Left kidney (tissue), 8 donors: ENCODE measurements around the gene GNE. TPM values are rescaled to one million over a fixed set of nuclear protein-coding genes. Genes with fewer than 3 reads are reported as not detected.
A peak's percentile ranks its signal among the peaks of the same experiment; 100 is the strongest.
"Not testable (repeated sequence)": the region's sequence is repeated elsewhere in the genome, so short reads cannot be mapped to it uniquely, and the experiment has no call there.

Experiments used
- DNase-seq: peaks from one replicate; pipeline ENCODE4 v3.0.0-alpha.2; 2013
- long read RNA-seq, 8 donors: transcript quantifications; one replicate each; lab custom pipeline, GENCODE V29; 2026
- polyA plus RNA-seq: library from polyadenylated mRNA; unstranded; fragments of 120-200 nt; gene quantifications from one replicate; pipeline ENCODE4 v1.2.1, GENCODE V29; 2013; ENCODE audit not compliant: insufficient read length

GNE gene
- 21.5 TPM for polyA plus RNA-seq
- long read RNA-seq, donor 1 = 0 reads
- long read RNA-seq, donor 2 = 0 reads
- long read RNA-seq, donor 3, full-length matches to known transcripts = 1 of 1 reads
- long read RNA-seq, donor 3, partial matches to known transcripts = 0 of 1 reads
- long read RNA-seq, donor 3, other reads (novel, unspliced or antisense) = 0 of 1 reads
- long read RNA-seq, donor 4, full-length matches to known transcripts = 1 of 1 reads
- long read RNA-seq, donor 4, partial matches to known transcripts = 0 of 1 reads
- long read RNA-seq, donor 4, other reads (novel, unspliced or antisense) = 0 of 1 reads
- long read RNA-seq, donor 5, full-length matches to known transcripts = 1 of 1 reads
- long read RNA-seq, donor 5, partial matches to known transcripts = 0 of 1 reads
- long read RNA-seq, donor 5, other reads (novel, unspliced or antisense) = 0 of 1 reads
- long read RNA-seq, donor 6, full-length matches to known transcripts = 1 of 1 reads
- long read RNA-seq, donor 6, partial matches to known transcripts = 0 of 1 reads
- long read RNA-seq, donor 6, other reads (novel, unspliced or antisense) = 0 of 1 reads
- long read RNA-seq, donor 7, full-length matches to known transcripts = 2 of 2 reads
- long read RNA-seq, donor 7, partial matches to known transcripts = 0 of 2 reads
- long read RNA-seq, donor 7, other reads (novel, unspliced or antisense) = 0 of 2 reads
- long read RNA-seq, donor 8 = 0 reads

GRCh38 chr9:36258208-36258995 is at the start of gene GNE:
Gene GNE (minus strand): TSS chr9:36258448. CDS start chr9:36249355, 9,093 bp downstream.
- DNase-seq = peak; percentile 95

GRCh38 chr9:36306471-36307306 is 48.4 kb upstream of the GNE start:
- DNase-seq = no peak

GRCh38 chr9:36304366-36304765 is 46.1 kb upstream of the GNE start:
- not testable (repeated sequence) for DNase-seq

GRCh38 chr9:36301227-36301626 is 43.0 kb upstream of the GNE start:
- no peak for DNase-seq

GRCh38 chr9:36298566-36298965 is 40.3 kb upstream of the GNE start:
- DNase-seq = no peak

GRCh38 chr9:36297798-36298197 is 39.5 kb upstream of the GNE start:
- no peak for DNase-seq

GRCh38 chr9:36294996-36295395 is 36.7 kb upstream of the GNE start:
- not testable (repeated sequence) for DNase-seq

GRCh38 chr9:36293918-36294317 is 35.7 kb upstream of the GNE start:
- no peak for DNase-seq

GRCh38 chr9:36293171-36293570 is 34.9 kb upstream of the GNE start:
- DNase-seq = no peak

GRCh38 chr9:36292641-36293040 is 34.4 kb upstream of the GNE start:
- no peak for DNase-seq

GRCh38 chr9:36290996-36291395 is 32.7 kb upstream of the GNE start:
- no peak for DNase-seq

GRCh38 chr9:36289836-36290435 is 31.7 kb upstream of the GNE start:
- DNase-seq = no peak

- no peak for DNase-seq
Measured at GRCh38 chr9:36288070-36288469, 29.8 kb upstream of the GNE start.

GRCh38 chr9:36286388-36286787 is 28.1 kb upstream of the GNE start:
- no peak for DNase-seq

- DNase-seq = no peak
Measured at GRCh38 chr9:36284226-36284625, 26.0 kb upstream of the GNE start.

- no peak for DNase-seq
Measured at GRCh38 chr9:36282275-36282674, 24.0 kb upstream of the GNE start.

GRCh38 chr9:36280989-36281388 is 22.7 kb upstream of the GNE start:
- DNase-seq = no peak

- no peak for DNase-seq
Measured at GRCh38 chr9:36278243-36278642, 20.0 kb upstream of the GNE start.

- DNase-seq = no peak
Measured at GRCh38 chr9:36276781-36277181, 18.5 kb upstream of the GNE start.

- DNase-seq = no peak
Measured at GRCh38 chr9:36276254-36276653, 18.0 kb upstream of the GNE start.

- no peak for DNase-seq
Measured at GRCh38 chr9:36275060-36275459, 16.8 kb upstream of the GNE start.
